ENCODE data around the gene ARID1B. TPM values are rescaled to one million over a fixed set of nuclear protein-coding genes. Genes with fewer than 3 reads are reported as not detected.

The ARID1B gene
- total RNA-seq, 1 experiment from 2014 or later = 35.6 TPM

DNA sequence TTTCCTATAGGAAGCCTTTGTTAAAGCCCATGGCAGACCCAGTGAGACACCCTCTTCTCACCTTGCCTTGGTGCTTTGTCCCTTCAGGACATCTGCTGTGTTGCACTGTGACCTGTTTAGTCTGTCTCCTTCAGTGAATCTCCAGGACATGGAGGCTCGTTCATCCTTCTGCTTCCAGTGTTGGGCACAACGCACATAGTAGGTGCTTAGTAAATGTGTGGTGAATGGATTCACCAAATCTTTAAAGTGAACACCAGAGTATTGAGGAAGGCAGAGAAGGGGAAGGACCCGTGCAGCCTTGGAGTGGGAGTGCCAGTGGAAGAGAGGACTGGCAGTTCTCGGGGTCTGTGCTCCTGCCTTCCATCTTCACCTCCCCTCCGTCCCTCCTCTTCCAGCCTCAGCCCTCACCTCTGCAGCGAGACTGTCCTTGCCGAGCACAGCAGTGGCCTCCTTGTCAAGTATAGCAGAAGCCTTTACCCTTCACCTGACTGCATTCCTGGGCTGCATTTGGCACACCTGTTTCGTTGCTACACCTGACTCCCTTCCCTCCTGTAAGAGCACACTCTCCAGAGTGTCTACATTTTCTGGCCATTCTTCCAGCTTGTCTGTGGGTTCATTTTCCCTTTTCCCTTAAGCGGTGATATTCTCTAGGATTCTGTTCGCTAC, 49.2 kb downstream of the ARID1B start:
- ChIA-PET RAD21 (ENCODE audit: low non-redundant PET in 1 of 2, low total read pairs in 2 of 2, uncharacterized antibody in 2 of 2, unreplicated experiment in 2 of 2) (no interaction called here), POLR2A (no interaction called here), CTCF (no interaction called here)
- no peak overlapping the region for H3K4me3 ChIP-seq (replicated peaks in 1 of 2; ENCODE audit: low read depth in 1 of 2, low read length in 2 of 2)
- peaks cover 67% of the 10 kb centered on the region for H3K79me2 ChIP-seq (ENCODE audit: insufficient read depth, low read length)
- BruUV-seq (replicated peaks) = no TSS peak
- ATAC-seq (no peak), DNase-seq (ENCODE audit: low read depth, low spot score) (no peak)
- peaks cover 16% of the 10 kb centered on the region; the same call in 1 of the 2 replicates for H4K20me1 ChIP-seq (ENCODE audit: insufficient read depth)
- TF ChIP-seq JUND (IDR thresholded peaks at IDR 0.05) = no peak
- TF ChIP-seq EGR1 (IDR thresholded peaks at IDR 0.05; ENCODE audit: low read depth) = no peak
- TF ChIP-seq POLR2AphosphoS5 (IDR thresholded peaks at IDR 0.05; ENCODE audit: low read depth, low read length) = no peak
- no peak for TF ChIP-seq YY1 (IDR thresholded peaks at IDR 0.05; ENCODE audit: extremely low read depth, insufficient replicate concordance, low read depth, low read length)
- TF ChIP-seq, protein P1, sequence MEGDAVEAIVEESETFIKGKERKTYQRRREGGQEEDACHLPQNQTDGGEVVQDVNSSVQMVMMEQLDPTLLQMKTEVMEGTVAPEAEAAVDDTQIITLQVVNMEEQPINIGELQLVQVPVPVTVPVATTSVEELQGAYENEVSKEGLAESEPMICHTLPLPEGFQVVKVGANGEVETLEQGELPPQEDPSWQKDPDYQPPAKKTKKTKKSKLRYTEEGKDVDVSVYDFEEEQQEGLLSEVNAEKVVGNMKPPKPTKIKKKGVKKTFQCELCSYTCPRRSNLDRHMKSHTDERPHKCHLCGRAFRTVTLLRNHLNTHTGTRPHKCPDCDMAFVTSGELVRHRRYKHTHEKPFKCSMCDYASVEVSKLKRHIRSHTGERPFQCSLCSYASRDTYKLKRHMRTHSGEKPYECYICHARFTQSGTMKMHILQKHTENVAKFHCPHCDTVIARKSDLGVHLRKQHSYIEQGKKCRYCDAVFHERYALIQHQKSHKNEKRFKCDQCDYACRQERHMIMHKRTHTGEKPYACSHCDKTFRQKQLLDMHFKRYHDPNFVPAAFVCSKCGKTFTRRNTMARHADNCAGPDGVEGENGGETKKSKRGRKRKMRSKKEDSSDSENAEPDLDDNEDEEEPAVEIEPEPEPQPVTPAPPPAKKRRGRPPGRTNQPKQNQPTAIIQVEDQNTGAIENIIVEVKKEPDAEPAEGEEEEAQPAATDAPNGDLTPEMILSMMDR (IDR thresholded peaks at IDR 0.05 in 2 of 3, conservative IDR thresholded peaks at IDR 0.05 in 1 of 3; ENCODE audit: borderline replicate concordance in 1 of 3, insufficient read depth in 1 of 3, low read depth in 2 of 3, low read length in 2 of 3) = no peak
- no peak for TF ChIP-seq CEBPB (IDR thresholded peaks at IDR 0.05; ENCODE audit: low read depth)
- TF ChIP-seq, protein P2, sequence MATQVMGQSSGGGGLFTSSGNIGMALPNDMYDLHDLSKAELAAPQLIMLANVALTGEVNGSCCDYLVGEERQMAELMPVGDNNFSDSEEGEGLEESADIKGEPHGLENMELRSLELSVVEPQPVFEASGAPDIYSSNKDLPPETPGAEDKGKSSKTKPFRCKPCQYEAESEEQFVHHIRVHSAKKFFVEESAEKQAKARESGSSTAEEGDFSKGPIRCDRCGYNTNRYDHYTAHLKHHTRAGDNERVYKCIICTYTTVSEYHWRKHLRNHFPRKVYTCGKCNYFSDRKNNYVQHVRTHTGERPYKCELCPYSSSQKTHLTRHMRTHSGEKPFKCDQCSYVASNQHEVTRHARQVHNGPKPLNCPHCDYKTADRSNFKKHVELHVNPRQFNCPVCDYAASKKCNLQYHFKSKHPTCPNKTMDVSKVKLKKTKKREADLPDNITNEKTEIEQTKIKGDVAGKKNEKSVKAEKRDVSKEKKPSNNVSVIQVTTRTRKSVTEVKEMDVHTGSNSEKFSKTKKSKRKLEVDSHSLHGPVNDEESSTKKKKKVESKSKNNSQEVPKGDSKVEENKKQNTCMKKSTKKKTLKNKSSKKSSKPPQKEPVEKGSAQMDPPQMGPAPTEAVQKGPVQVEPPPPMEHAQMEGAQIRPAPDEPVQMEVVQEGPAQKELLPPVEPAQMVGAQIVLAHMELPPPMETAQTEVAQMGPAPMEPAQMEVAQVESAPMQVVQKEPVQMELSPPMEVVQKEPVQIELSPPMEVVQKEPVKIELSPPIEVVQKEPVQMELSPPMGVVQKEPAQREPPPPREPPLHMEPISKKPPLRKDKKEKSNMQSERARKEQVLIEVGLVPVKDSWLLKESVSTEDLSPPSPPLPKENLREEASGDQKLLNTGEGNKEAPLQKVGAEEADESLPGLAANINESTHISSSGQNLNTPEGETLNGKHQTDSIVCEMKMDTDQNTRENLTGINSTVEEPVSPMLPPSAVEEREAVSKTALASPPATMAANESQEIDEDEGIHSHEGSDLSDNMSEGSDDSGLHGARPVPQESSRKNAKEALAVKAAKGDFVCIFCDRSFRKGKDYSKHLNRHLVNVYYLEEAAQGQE (IDR thresholded peaks at IDR 0.05; ENCODE audit: low read depth) = no peak
- TF ChIP-seq, protein P3, sequence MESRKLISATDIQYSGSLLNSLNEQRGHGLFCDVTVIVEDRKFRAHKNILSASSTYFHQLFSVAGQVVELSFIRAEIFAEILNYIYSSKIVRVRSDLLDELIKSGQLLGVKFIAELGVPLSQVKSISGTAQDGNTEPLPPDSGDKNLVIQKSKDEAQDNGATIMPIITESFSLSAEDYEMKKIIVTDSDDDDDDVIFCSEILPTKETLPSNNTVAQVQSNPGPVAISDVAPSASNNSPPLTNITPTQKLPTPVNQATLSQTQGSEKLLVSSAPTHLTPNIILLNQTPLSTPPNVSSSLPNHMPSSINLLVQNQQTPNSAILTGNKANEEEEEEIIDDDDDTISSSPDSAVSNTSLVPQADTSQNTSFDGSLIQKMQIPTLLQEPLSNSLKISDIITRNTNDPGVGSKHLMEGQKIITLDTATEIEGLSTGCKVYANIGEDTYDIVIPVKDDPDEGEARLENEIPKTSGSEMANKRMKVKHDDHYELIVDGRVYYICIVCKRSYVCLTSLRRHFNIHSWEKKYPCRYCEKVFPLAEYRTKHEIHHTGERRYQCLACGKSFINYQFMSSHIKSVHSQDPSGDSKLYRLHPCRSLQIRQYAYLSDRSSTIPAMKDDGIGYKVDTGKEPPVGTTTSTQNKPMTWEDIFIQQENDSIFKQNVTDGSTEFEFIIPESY (IDR thresholded peaks at IDR 0.05; ENCODE audit: extremely low read depth, insufficient replicate concordance, low read length) = no peak
- TF ChIP-seq SIN3A (IDR thresholded peaks at IDR 0.05; ENCODE audit: low read depth) = no peak
- no peak for TF ChIP-seq SP1 (IDR thresholded peaks at IDR 0.05; ENCODE audit: low read depth)
- TF ChIP-seq ELF1 (IDR thresholded peaks at IDR 0.05; ENCODE audit: borderline replicate concordance, low read depth) = no peak
- TF ChIP-seq, protein P4, sequence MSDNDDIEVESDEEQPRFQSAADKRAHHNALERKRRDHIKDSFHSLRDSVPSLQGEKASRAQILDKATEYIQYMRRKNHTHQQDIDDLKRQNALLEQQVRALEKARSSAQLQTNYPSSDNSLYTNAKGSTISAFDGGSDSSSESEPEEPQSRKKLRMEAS (IDR thresholded peaks at IDR 0.05) = no peak
- no peak for TF ChIP-seq SRF (IDR thresholded peaks at IDR 0.05; ENCODE audit: low read depth)
- TF ChIP-seq FOSL1 (IDR thresholded peaks at IDR 0.05; ENCODE audit: low read depth) = no peak
- H3K4me1 ChIP-seq (ENCODE audit: control insufficient read depth in 1 of 2, insufficient read depth in 2 of 2, low read length in 2 of 2) = peaks cover 19 to 32% of the 10 kb centered on the region in 2 experiments
- no peaks in the 10 kb centered on the region for H3K9me3 ChIP-seq (ENCODE audit: control insufficient read depth in 1 of 2, insufficient read depth in 1 of 2, low read depth in 1 of 2, low read length in 2 of 2)
- no peaks in the 10 kb centered on the region for H3K9me2 ChIP-seq (ENCODE audit: insufficient read depth)
- intact Hi-C loops (cut with micrococcal nuclease) = no loop called here
- peak overlapping the region; percentile 77 for H3K4me2 ChIP-seq (ENCODE audit: low read length)
- no peak overlapping the region for H3K9ac ChIP-seq (ENCODE audit: low read length)
- no peak overlapping the region for H2AFZ ChIP-seq (ENCODE audit: low read depth, low read length, poor library complexity, severe bottlenecking)
- no peaks in the 10 kb centered on the region for H3K27me3 ChIP-seq (ENCODE audit: insufficient read depth, low read length)
- no peaks in the 10 kb centered on the region for H3K36me3 ChIP-seq (ENCODE audit: control insufficient read depth in 1 of 2, insufficient read depth in 2 of 2, low read length in 2 of 2)
- H3K27ac ChIP-seq (ENCODE audit: low read depth, low read length) = no peak overlapping the region
